ENCODE measurements around the gene EIF3L.

The EIF3L gene

GRCh38 chr22:37808294-37808657, 40.9 kb upstream of the EIF3L start:
- Mint-ChIP-seq H3K9me3 (no peaks in the 10 kb centered on the region), H3K27ac (no peak overlapping the region), H3K4me3 (peak overlapping the region; percentile 78 to 84), H3K4me1 (peaks cover 20 to 49% of the 10 kb centered on the region in 2 donors), H3K36me3 (peaks cover 0 to 4% of the 10 kb centered on the region in 2 donors), H3K27me3 (peaks cover 49 to 80% of the 10 kb centered on the region in 2 donors)
- DNase-seq (no peak), ATAC-seq (replicated peaks) (no peak)

DNA sequence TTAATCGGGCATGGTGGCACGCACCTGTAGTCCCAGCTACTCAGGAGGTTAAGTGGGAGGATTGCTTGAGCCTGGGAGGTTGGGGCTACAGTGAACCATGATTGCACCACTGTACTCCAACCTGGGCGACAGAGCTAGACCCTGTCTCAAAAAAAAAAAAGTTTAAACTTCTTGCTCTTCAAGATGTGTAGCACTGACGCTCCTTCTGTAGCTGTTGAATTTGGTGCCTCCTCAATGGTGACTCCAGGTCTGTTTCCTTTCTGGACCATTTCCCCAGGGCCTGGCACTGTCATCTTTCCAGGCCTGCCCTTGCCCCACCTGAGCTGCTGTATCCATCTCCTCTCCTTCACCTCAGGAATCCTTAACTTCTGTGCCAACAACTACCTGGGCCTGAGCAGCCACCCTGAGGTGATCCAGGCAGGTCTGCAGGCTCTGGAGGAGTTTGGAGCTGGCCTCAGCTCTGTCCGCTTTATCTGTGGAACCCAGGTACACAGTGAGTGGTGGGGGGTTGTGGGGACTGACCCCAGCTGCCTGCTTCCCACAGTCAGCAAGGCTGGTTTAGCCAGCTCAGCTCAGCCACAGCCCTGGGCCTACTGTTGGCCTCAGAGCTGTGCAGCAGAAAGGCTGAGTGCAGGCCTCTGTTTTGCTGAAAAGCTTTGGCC, 39.4 kb upstream of the EIF3L start:
- H3K4me1 Mint-ChIP-seq, result peaks cover 14 to 37% of the 10 kb centered on the region in 2 donors
- H3K27me3 Mint-ChIP-seq, result peaks cover 38 to 70% of the 10 kb centered on the region in 2 donors

GRCh38 chr22:37811867-37812266, 37.4 kb upstream of the EIF3L start:
- no peak overlapping the region for H3K27ac Mint-ChIP-seq
- ATAC-seq (replicated peaks), result no peak
- H3K4me3 Mint-ChIP-seq, result no peak overlapping the region
- no peaks in the 10 kb centered on the region for H3K36me3 Mint-ChIP-seq
- H3K27me3 Mint-ChIP-seq, result peaks cover 29 to 57% of the 10 kb centered on the region in 2 donors
- H3K4me1 Mint-ChIP-seq, result peaks cover 5 to 20% of the 10 kb centered on the region in 2 donors
- DNase-seq, result no peak
- no peaks in the 10 kb centered on the region for H3K9me3 Mint-ChIP-seq

More for the DNA sequence above, 39.4 kb upstream of the EIF3L start:
- peak overlapping the region; percentile 37 for H3K27ac Mint-ChIP-seq
- ATAC-seq (replicated peaks) (no peak), DNase-seq (no peak)
- peaks cover 0 to 4% of the 10 kb centered on the region in 2 donors for H3K36me3 Mint-ChIP-seq
- H3K9me3 Mint-ChIP-seq, result no peaks in the 10 kb centered on the region
- H3K4me3 Mint-ChIP-seq, result no peak overlapping the region

DNA sequence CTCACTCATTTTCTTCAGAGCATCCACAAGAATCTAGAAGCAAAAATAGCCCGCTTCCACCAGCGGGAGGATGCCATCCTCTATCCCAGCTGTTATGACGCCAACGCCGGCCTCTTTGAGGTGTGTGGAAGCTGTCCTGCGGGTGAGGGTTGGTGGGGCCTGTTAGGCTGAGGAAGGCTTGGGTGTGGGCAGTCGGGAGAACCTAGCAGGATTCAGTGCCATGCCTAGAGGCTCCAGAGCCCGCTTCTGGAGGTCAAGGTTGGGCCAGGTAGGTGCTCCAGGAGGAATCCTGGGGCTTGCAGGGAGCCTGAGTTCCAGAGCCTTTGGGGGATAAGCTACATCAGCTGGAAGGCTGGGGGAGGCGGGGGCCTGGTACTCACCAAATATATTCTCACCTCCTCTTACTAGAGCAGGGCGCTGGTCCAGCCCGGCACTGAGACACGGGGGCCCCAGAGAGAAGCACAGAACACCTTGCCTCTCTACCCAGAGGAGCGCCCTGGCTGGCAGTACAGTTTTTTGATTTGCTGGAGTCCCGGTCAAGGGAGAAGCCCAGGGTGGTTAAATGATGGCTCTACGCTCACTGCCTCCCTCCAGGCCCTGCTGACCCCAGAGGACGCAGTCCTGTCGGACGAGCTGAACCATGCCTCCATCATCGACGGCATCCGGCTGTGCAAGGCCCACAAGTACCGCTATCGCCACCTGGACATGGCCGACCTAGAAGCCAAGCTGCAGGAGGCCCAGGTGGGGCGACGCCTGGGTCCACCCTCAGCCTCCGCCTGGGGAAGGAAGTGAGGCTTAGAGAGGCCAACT, 36.1 kb upstream of the EIF3L start:
- H3K4me1 Mint-ChIP-seq, result peaks cover 5 to 16% of the 10 kb centered on the region in 2 donors
- no peak for ATAC-seq (replicated peaks)

DNA sequence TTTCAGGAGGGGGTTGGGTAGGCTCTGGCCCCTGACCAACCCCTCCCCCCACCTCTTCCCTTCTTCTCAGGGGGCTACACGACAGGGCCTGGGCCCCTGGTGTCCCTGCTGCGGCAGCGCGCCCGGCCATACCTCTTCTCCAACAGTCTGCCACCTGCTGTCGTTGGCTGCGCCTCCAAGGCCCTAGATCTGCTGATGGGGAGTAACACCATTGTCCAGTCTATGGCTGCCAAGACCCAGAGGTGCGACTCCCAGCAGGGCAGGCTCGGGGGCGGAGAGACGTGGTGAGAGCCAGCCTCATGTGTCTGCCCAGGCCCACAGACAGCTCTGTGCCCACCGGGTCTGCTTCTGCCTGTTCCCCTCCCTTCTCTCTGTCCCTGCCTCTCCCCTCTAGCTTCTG, 33.6 kb upstream of the EIF3L start:
- Mint-ChIP-seq H3K9me3 (no peaks in the 10 kb centered on the region), H3K36me3 (no peaks in the 10 kb centered on the region), H3K27me3 (peaks cover 22 to 53% of the 10 kb centered on the region in 2 donors), H3K4me3 (no peak overlapping the region), H3K4me1 (peaks cover 10 to 19% of the 10 kb centered on the region in 2 donors), H3K27ac (no peak overlapping the region)
- ATAC-seq (replicated peaks), result no peak
- no peak for DNase-seq

More for the DNA sequence above, 36.1 kb upstream of the EIF3L start:
- Mint-ChIP-seq H3K4me3 (no peak overlapping the region), H3K36me3 (no peaks in the 10 kb centered on the region), H3K27me3 (peaks cover 27 to 54% of the 10 kb centered on the region in 2 donors), H3K9me3 (no peaks in the 10 kb centered on the region), H3K27ac (no peak overlapping the region)
- DNase-seq, result no peak

- H3K27me3 Mint-ChIP-seq, result peaks cover 23 to 55% of the 10 kb centered on the region in 2 donors
- DNase-seq, result no peak
- no peaks in the 10 kb centered on the region for H3K9me3 Mint-ChIP-seq
- no peaks in the 10 kb centered on the region for H3K36me3 Mint-ChIP-seq
- H3K4me3 Mint-ChIP-seq, result no peak overlapping the region
- H3K4me1 Mint-ChIP-seq, result peaks cover 10 to 19% of the 10 kb centered on the region in 2 donors
- ATAC-seq (replicated peaks), result no peak
- H3K27ac Mint-ChIP-seq, result no peak overlapping the region
Observed at GRCh38 chr22:37816543-37817180, 32.6 kb upstream of the EIF3L start.

DNA sequence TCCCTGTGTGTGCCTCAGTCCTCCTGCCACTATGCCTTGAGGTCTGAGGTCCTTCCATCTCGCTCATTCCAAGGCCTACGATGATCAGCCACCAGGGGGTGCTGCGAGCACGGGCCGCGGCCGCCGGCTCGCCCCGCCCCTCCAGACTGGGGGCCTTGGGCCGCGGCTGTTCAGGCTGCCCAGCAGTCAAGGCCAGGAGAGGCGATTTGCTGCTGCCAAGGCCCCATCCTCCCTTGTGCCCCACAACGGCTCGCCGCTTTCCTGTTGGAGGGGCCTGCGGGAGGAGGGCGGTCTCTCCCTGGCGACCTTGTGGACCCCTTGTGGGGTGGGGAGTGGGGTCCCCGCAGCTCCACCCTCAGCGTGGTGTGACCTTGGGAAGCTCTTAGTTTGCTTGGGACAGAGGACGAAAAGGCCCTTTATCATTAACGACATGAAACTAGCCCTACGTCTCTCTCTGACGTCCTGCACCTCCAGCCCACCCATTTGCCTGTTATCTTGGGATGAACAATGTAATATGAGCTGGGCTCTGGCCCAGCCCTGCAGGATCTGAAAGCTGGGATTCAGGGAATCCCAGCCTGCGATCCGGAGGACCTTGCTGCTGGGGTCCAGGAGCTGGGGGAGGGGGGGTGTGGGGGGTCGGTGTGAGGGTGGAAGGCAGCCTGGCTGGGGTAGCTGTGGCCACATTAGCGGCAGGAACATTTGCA, 31.4 kb upstream of the EIF3L start:
- H3K4me1 Mint-ChIP-seq, result peaks cover 10 to 19% of the 10 kb centered on the region in 2 donors

GRCh38 chr22:37818409-37819104, 30.7 kb upstream of the EIF3L start:
- H3K4me1 Mint-ChIP-seq, result peaks cover 10 to 19% of the 10 kb centered on the region in 2 donors
- peak; percentile 54 for DNase-seq

More for the DNA sequence above, 31.4 kb upstream of the EIF3L start:
- Mint-ChIP-seq H3K9me3 (no peaks in the 10 kb centered on the region), H3K36me3 (no peaks in the 10 kb centered on the region), H3K27ac (no peak overlapping the region), H3K4me3 (peak overlapping the region; percentile 44 to 75), H3K27me3 (peaks cover 26 to 54% of the 10 kb centered on the region in 2 donors)
- peak; percentile 73 for DNase-seq
- ATAC-seq (replicated peaks), result peak; percentile 87 to 88

DNA sequence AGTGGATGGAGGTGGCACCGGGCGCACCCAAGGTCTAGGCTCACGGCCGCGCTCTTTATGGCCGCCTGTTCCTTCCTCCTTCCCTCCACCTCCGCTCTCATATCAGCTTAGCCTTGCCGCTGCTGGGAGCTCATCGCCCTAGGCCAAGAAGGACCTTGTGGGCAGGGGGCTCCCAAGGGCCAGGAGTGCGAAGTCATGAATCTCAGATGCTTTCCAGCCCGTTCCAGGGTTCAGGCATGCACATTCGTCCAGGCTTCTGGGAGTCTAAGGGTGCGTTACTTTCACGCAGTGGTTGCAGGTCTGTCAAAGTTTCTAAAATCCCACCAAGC, 30.1 kb upstream of the EIF3L start:
- ATAC-seq (replicated peaks), result no peak
- peaks cover 10 to 19% of the 10 kb centered on the region in 2 donors for H3K4me1 Mint-ChIP-seq

More at GRCh38 chr22:37818409-37819104, 30.7 kb upstream of the EIF3L start:
- H3K36me3 Mint-ChIP-seq, result no peaks in the 10 kb centered on the region
- peaks cover 30 to 57% of the 10 kb centered on the region in 2 donors for H3K27me3 Mint-ChIP-seq
- H3K27ac Mint-ChIP-seq, result no peak overlapping the region
- no peaks in the 10 kb centered on the region for H3K9me3 Mint-ChIP-seq
- peak overlapping the region; percentile 62 to 79 for H3K4me3 Mint-ChIP-seq
- peak; percentile 77 to 79 for ATAC-seq (replicated peaks)

DNA sequence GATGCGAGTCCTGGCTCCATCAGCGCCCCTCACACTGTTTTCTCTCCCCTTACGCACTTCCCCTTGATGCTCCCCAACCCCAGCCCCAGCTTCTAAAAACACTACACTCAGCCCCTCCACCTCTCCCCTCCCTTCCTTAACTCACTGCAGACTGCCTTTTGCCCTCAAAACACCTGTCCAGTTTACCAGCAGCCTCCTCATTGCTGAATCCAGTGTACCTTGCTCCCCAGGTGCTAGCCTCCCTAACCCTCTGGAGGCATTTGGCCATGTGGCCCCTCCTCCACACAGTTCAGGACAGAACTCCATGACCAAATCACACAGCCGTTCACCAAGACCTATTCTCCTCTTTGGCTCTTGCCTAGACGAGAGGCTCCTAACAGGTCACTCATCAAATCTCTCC, 28.9 kb upstream of the EIF3L start:
- no peaks in the 10 kb centered on the region for H3K9me3 Mint-ChIP-seq
- ATAC-seq (replicated peaks), result no peak
- H3K4me3 Mint-ChIP-seq, result no peak overlapping the region
- peaks cover 37 to 65% of the 10 kb centered on the region in 2 donors for H3K27me3 Mint-ChIP-seq
- peaks cover 13 to 19% of the 10 kb centered on the region in 2 donors for H3K4me1 Mint-ChIP-seq
- no peak for DNase-seq
- H3K36me3 Mint-ChIP-seq, result no peaks in the 10 kb centered on the region
- H3K27ac Mint-ChIP-seq, result peak overlapping the region; percentile 71

More for the DNA sequence above, 30.1 kb upstream of the EIF3L start:
- Mint-ChIP-seq H3K9me3 (no peaks in the 10 kb centered on the region), H3K36me3 (no peaks in the 10 kb centered on the region), H3K27me3 (peaks cover 32 to 62% of the 10 kb centered on the region in 2 donors), H3K27ac (no peak overlapping the region), H3K4me3 (peak overlapping the region; percentile 62 to 79)
- DNase-seq, result no peak

DNA sequence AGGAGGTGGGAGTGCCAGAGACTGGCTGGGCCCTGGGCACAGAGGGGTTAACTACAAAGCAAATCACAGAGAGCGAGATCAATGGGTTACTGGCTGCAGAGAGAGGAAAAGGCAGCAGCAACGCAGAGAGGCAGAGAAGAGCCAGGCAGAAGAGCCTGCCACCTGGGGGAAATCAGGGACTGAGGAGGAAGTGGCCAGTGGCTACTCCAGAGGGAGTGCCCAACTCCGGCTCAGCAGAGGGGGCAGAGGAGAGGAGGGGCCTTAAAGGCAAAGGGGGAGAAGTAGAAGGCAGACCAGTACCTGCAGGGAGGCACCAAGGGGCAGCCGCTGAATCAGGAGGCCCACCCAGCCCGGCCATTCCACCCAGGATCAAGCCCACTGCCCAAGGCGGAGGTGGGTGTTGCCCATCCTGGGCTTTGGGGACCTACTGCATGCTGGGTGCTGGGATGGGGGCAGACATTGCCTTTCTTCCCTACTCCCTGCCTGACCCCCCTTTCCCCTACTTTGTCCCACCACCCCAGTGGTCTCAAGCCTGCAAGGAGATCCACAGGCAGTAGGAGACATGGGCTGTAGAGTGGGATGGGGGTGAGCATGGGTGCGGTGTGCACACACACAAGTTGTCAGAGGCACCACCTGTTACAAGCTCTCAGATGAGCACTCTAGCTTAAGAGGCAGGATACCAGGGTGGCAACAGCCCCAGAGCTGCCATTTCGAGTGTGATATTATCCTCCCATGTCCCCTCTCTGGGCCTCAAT, 27.0 kb upstream of the EIF3L start:
- Mint-ChIP-seq H3K9me3 (no peaks in the 10 kb centered on the region), H3K4me3 (no peak overlapping the region), H3K27ac (no peak overlapping the region), H3K27me3 (peaks cover 34 to 63% of the 10 kb centered on the region in 2 donors), H3K36me3 (peaks cover 0 to 3% of the 10 kb centered on the region in 2 donors), H3K4me1 (peaks cover 15 to 18% of the 10 kb centered on the region in 2 donors)
- DNase-seq, result no peak
- no peak for ATAC-seq (replicated peaks)

GRCh38 chr22:37823134-37823985, 25.9 kb upstream of the EIF3L start, which contains the start of gene GALR3:
GALR3 (plus strand) TSS chr22:37823382; CDS start chr22:37823407, 25 bp downstream.
- H3K27ac Mint-ChIP-seq, result no peak within 1 kb of the TSS
- H3K9me3 Mint-ChIP-seq, result no peaks in the 10 kb centered on the region
- ATAC-seq (replicated peaks) (no peak), DNase-seq (no peak)
- H3K27me3 Mint-ChIP-seq, result peaks cover 34 to 56% of the 10 kb centered on the region in 2 donors
- peaks cover 5 to 8% of the 10 kb centered on the region in 2 donors for H3K36me3 Mint-ChIP-seq
- no peak within 1 kb of the TSS for H3K4me3 Mint-ChIP-seq
- H3K4me1 Mint-ChIP-seq, result peaks cover 8 to 12% of the 10 kb centered on the region in 2 donors
